IPS DF 19.7 (cell line): Measurements from ENCODE around the gene PPM1D.
"Not testable (repeated sequence)": the region's sequence is repeated elsewhere in the genome, so short reads cannot be mapped to it uniquely, and the experiment has no call there.

Experiments used
- DNase-seq: peaks from one replicate; pipeline ENCODE4 v3.0.0-alpha.2; 2013; ENCODE audit warnings: low read depth, low spot score

PPM1D gene

GRCh38 chr17:60593441-60594036 lies 6.5 kb upstream of the PPM1D start:
- DNase-seq = not testable (repeated sequence)

GRCh38 chr17:60594170-60594569 lies 5.8 kb upstream of the PPM1D start:
- not testable (repeated sequence) for DNase-seq

GRCh38 chr17:60594734-60595133 lies 5.3 kb upstream of the PPM1D start:
- no peak for DNase-seq

GRCh38 chr17:60597297-60597696 lies 2.7 kb upstream of the PPM1D start:
- no peak for DNase-seq

- DNase-seq = no peak
These were observed 1.8 kb upstream of the PPM1D start for GRCh38 chr17:60598001-60598736.

- DNase-seq = no peak
These were observed 773 bp upstream of the PPM1D start for GRCh38 chr17:60599220-60599619.

- no peak for DNase-seq
These were observed 775 bp downstream of the PPM1D start for GRCh38 chr17:60600490-60601446.

GRCh38 chr17:60601447-60602384 lies 1.7 kb downstream of the PPM1D start:
- no peak for DNase-seq

- DNase-seq = no peak
These were observed 2.4 kb downstream of the PPM1D start for GRCh38 chr17:60602385-60602742.

- DNase-seq = no peak
These were observed 2.9 kb downstream of the PPM1D start for GRCh38 chr17:60602871-60603270.

- DNase-seq = not testable (repeated sequence)
These were observed 3.5 kb downstream of the PPM1D start for GRCh38 chr17:60603477-60603876.

GRCh38 chr17:60604686-60605334 lies 4.8 kb downstream of the PPM1D start:
- DNase-seq = no peak

- DNase-seq = no peak
These were observed 6.0 kb downstream of the PPM1D start for GRCh38 chr17:60606036-60606435.

GRCh38 chr17:60610473-60610872 lies 10.5 kb downstream of the PPM1D start:
- no peak for DNase-seq

- DNase-seq = not testable (repeated sequence)
These were observed 11.3 kb downstream of the PPM1D start for GRCh38 chr17:60611321-60611720.

- DNase-seq = no peak
These were observed 13.3 kb downstream of the PPM1D start for GRCh38 chr17:60613325-60613724.

- not testable (repeated sequence) for DNase-seq
These were observed 13.8 kb downstream of the PPM1D start for GRCh38 chr17:60613796-60614195.

- DNase-seq = not testable (repeated sequence)
These were observed 14.3 kb downstream of the PPM1D start for GRCh38 chr17:60614247-60614646.

GRCh38 chr17:60615108-60615507 lies 15.1 kb downstream of the PPM1D start:
- no peak for DNase-seq

GRCh38 chr17:60615840-60616239 lies 15.8 kb downstream of the PPM1D start:
- no peak for DNase-seq

- no peak for DNase-seq
These were observed 18.1 kb downstream of the PPM1D start for GRCh38 chr17:60618080-60618479.
